PC-3 (cell line): ENCODE results near the gene PDYN. TPM values are rescaled to one million over a fixed set of nuclear protein-coding genes. Genes with fewer than 3 reads are reported as not detected.

Source experiments
- ATAC-seq: fragments of 200-7000 bp; cut with Tn5 transposase; 2 replicates; pipeline ENCODE4 v1.9.1; 2020; ENCODE audit warnings: mild to moderate bottlenecking, moderate library complexity
- BruUV-seq: library from RNA; stranded (reverse); fragments of 400-500 nt; replicated peaks from 2 replicates; lab custom pipeline; 2021; lab: Mats Ljungman, UMichigan
- CTCF ChIA-PET: fragments of 300-600 bp; sonication (Branson Sonifier 250); formaldehyde crosslinking; loops from one replicate; lab custom pipeline; 2022; ENCODE audit warnings: antibody characterized with exemption; lab: Charles Lee
- POLR2A ChIA-PET: fragments of 300-600 bp; sonication (Branson Sonifier 250); formaldehyde crosslinking; loops from one replicate; lab custom pipeline; 2022; ENCODE audit warnings: antibody characterized with exemption; ENCODE audit not compliant: unreplicated experiment; lab: Charles Lee
- DNase-seq: peaks from one replicate; pipeline ENCODE4 v3.0.0-alpha.2; 2015
- H2AFZ ChIP-seq: fragments of 300-600 bp; sonication (generic); 2 replicates; pipeline ENCODE4 v1.6.0; 2016; ENCODE audit warnings: antibody characterized with exemption, low read length
- H3F3A ChIP-seq: fragments of 300-600 bp; sonication (generic); one replicate; pipeline ENCODE4 v1.6.0; 2017; ENCODE audit warnings: antibody characterized with exemption, low read length, control low read depth, mild to moderate bottlenecking; ENCODE audit not compliant: unreplicated experiment
- H3K27ac ChIP-seq: fragments of 300-600 bp; sonication (generic); 2 replicates; pipeline ENCODE4 v1.5.1; 2016; ENCODE audit warnings: mild to moderate bottlenecking, low read length
- H3K27me3 ChIP-seq: fragments of 300-600 bp; sonication (generic); 2 replicates; pipeline ENCODE4 v1.6.1; 2016; ENCODE audit warnings: low read length, mixed read lengths
- H3K36me3 ChIP-seq: fragments of 300-600 bp; sonication (generic); 2 replicates; pipeline ENCODE4 v1.6.1; 2016; ENCODE audit warnings: low read depth, mixed run types, low read length, mixed read lengths
- H3K4me1 ChIP-seq: fragments of 300-600 bp; sonication (generic); 2 replicates; pipeline ENCODE4 v1.5.1; 2016; ENCODE audit warnings: low read length; ENCODE audit not compliant: insufficient read depth
- H3K4me2 ChIP-seq: fragments of 300-600 bp; sonication (generic); 2 replicates; pipeline ENCODE4 v1.6.0; 2016; ENCODE audit warnings: low read length
- H3K4me3 ChIP-seq: fragments of 300-600 bp; sonication (generic); 2 replicates; pipeline ENCODE4 v1.5.1; 2016; ENCODE audit warnings: mild to moderate bottlenecking, low read length, mixed read lengths
- H3K79me2 ChIP-seq: fragments of 300-600 bp; sonication (generic); 2 replicates; pipeline ENCODE4 v1.6.1; 2017; ENCODE audit warnings: low read length, mixed read lengths
- H3K9ac ChIP-seq: fragments of 300-600 bp; sonication (generic); 2 replicates; pipeline ENCODE4 v1.6.0; 2016; ENCODE audit warnings: mild to moderate bottlenecking, low read length
- H3K9me2 ChIP-seq: fragments of 300-600 bp; sonication (generic); replicated peaks from 2 replicates; pipeline ENCODE4 v1.6.1; 2016; ENCODE audit warnings: mixed run types, low read length, mixed read lengths
- H3K9me3 ChIP-seq: fragments of 300-600 bp; sonication (generic); 2 replicates; pipeline ENCODE4 v1.6.1; 2016; ENCODE audit warnings: low read length, mixed read lengths
- H4K20me1 ChIP-seq: fragments of 300-600 bp; sonication (generic); 2 replicates; pipeline ENCODE4 v1.6.1; 2016; ENCODE audit warnings: low read length, mixed read lengths
- EZH2 ChIP-seq: fragments of 300-600 bp; sonication (generic); IDR thresholded peaks from one replicate; pipeline ENCODE4 v1.6.1; 2017; ENCODE audit warnings: antibody characterized with exemption, mild to moderate bottlenecking, low read length; ENCODE audit not compliant: unreplicated experiment
- EZH2phosphoT487 ChIP-seq: fragments of 300-600 bp; sonication (generic); IDR thresholded peaks from 2 replicates; pipeline ENCODE4 v1.6.1; 2018; ENCODE audit warnings: mild to moderate bottlenecking, antibody characterized with exemption, low read length, borderline replicate concordance
- intact Hi-C: fragments of 100-400 bp; cut with micrococcal nuclease; formaldehyde crosslinking; loops from 2 replicates; pipeline ENCODE4 v1.9.0; 2023
- total RNA-seq: library from RNA; depleted of rRNA; stranded (reverse); fragments of >200 nt; gene quantifications from 2 replicates; pipeline ENCODE4 v1.2.3, GENCODE V29; 2014
- TF ChIP-seq, protein P1 (sequence below): fragments of 300-600 bp; sonication (generic); conservative IDR thresholded peaks from 2 replicates; pipeline ENCODE4 v1.5.1; 2017; ENCODE audit warnings: antibody characterized with exemption, low read depth, mild to moderate bottlenecking, low read length

Gene PDYN
- total RNA-seq, 1 experiment from 2014 or later = not detected

- ATAC-seq (no peak), DNase-seq (no peak)
- CTCF ChIA-PET = no interaction called here
Observed at GRCh38 chr20:2010533-2010932, 16.7 kb upstream of the PDYN start.

GRCh38 chr20:2006452-2007361 is 12.8 kb upstream of the PDYN start:
- ChIA-PET CTCF (interaction anchor here (0.5 to 0.6 kb wide), 2 partner anchors 148 to 967 kb away, joined by 3 to 11 read pairs; no protein-coding TSS in a partner anchor), POLR2A (no interaction called here)
- peak; percentile 49 for DNase-seq
- Histone ChIP-seq H4K20me1 (no peaks in the 10 kb centered on the region), H3K4me2 (no peak overlapping the region), H3K36me3 (no peaks in the 10 kb centered on the region), H3K9me3 (no peaks in the 10 kb centered on the region), H2AFZ (no peak overlapping the region), H3F3A (no peaks in the 10 kb centered on the region), H3K9me2 (no peaks in the 10 kb centered on the region), H3K27ac (no peak overlapping the region), H3K4me1 (no peaks in the 10 kb centered on the region), H3K9ac (no peak overlapping the region), H3K27me3 (peaks cover 36% of the 10 kb centered on the region; the same call in 1 of the 2 replicates), H3K4me3 (no peak overlapping the region), H3K79me2 (no peaks in the 10 kb centered on the region)
- no TSS peak for BruUV-seq
- ATAC-seq = no peak
- TF ChIP-seq, protein P1, sequence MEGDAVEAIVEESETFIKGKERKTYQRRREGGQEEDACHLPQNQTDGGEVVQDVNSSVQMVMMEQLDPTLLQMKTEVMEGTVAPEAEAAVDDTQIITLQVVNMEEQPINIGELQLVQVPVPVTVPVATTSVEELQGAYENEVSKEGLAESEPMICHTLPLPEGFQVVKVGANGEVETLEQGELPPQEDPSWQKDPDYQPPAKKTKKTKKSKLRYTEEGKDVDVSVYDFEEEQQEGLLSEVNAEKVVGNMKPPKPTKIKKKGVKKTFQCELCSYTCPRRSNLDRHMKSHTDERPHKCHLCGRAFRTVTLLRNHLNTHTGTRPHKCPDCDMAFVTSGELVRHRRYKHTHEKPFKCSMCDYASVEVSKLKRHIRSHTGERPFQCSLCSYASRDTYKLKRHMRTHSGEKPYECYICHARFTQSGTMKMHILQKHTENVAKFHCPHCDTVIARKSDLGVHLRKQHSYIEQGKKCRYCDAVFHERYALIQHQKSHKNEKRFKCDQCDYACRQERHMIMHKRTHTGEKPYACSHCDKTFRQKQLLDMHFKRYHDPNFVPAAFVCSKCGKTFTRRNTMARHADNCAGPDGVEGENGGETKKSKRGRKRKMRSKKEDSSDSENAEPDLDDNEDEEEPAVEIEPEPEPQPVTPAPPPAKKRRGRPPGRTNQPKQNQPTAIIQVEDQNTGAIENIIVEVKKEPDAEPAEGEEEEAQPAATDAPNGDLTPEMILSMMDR = peak; percentile 97
- TF ChIP-seq EZH2 = no peak
- TF ChIP-seq EZH2phosphoT487 = no peak
- intact Hi-C loops = loop anchor here (5.0 kb wide), 1 partner anchor 166 kb away; no protein-coding TSS in a partner anchor

More at GRCh38 chr20:2010533-2010932, 16.7 kb upstream of the PDYN start:
- Histone ChIP-seq H3K9me3 (no peaks in the 10 kb centered on the region), H3K36me3 (no peaks in the 10 kb centered on the region), H3K4me2 (no peak overlapping the region), H3K4me1 (no peaks in the 10 kb centered on the region), H3K9me2 (no peaks in the 10 kb centered on the region), H3K27ac (no peak overlapping the region), H4K20me1 (no peaks in the 10 kb centered on the region), H3K79me2 (no peaks in the 10 kb centered on the region), H3F3A (no peaks in the 10 kb centered on the region), H3K27me3 (peaks cover 62% of the 10 kb centered on the region), H2AFZ (no peak overlapping the region), H3K4me3 (no peak overlapping the region), H3K9ac (no peak overlapping the region)
- intact Hi-C loops = no loop called here
- BruUV-seq = no TSS peak
- no peak for TF ChIP-seq EZH2
- TF ChIP-seq, protein P1 = no peak
- TF ChIP-seq EZH2phosphoT487 = no peak
- POLR2A ChIA-PET = no interaction called here
